IPS-NIHi11 (cell line): ENCODE results near the gene AMBRA1.

Experiments used
- DNase-seq: peaks from one replicate; pipeline ENCODE4 v3.0.0; 2012; ENCODE audit warnings: mixed read lengths, low spot score

Gene AMBRA1

GRCh38 chr11:46437122-46437689 lies 156.6 kb downstream of the AMBRA1 start:
- DNase-seq = no peak

GRCh38 chr11:46436113-46436512 lies 157.7 kb downstream of the AMBRA1 start:
- no peak for DNase-seq

- DNase-seq = no peak
Observed at GRCh38 chr11:46435679-46436078, 158.1 kb downstream of the AMBRA1 start.

- DNase-seq = no peak
Observed at GRCh38 chr11:46431211-46431610, 162.6 kb downstream of the AMBRA1 start.

- no peak for DNase-seq
Observed at GRCh38 chr11:46429717-46430116, 164.1 kb downstream of the AMBRA1 start.

GRCh38 chr11:46427364-46427763 lies 166.5 kb downstream of the AMBRA1 start:
- no peak for DNase-seq

- DNase-seq = no peak
Observed at GRCh38 chr11:46426233-46426991, 167.4 kb downstream of the AMBRA1 start.

- no peak for DNase-seq
Observed at GRCh38 chr11:46422588-46422987, 171.2 kb downstream of the AMBRA1 start.

- no peak for DNase-seq
Observed at GRCh38 chr11:46421257-46421880, 172.5 kb downstream of the AMBRA1 start.

- DNase-seq = no peak
Observed at GRCh38 chr11:46420513-46420912, 173.3 kb downstream of the AMBRA1 start.

- DNase-seq = peak; percentile 44
Observed at GRCh38 chr11:46418751-46419150, 175.1 kb downstream of the AMBRA1 start.

GRCh38 chr11:46417711-46418110 lies 176.1 kb downstream of the AMBRA1 start:
- peak; percentile 26 for DNase-seq

- no peak for DNase-seq
Observed at GRCh38 chr11:46414879-46415278, 178.9 kb downstream of the AMBRA1 start.

GRCh38 chr11:46414466-46414796 lies 179.4 kb downstream of the AMBRA1 start:
- DNase-seq = no peak

GRCh38 chr11:46413760-46414465 lies 179.9 kb downstream of the AMBRA1 start:
- no peak for DNase-seq

- peak; percentile 69 for DNase-seq
Observed at GRCh38 chr11:46410021-46410420, 183.8 kb downstream of the AMBRA1 start.

- DNase-seq = no peak
Observed at GRCh38 chr11:46408407-46408986, 185.3 kb downstream of the AMBRA1 start.

GRCh38 chr11:46407635-46408034 lies 186.2 kb downstream of the AMBRA1 start:
- no peak for DNase-seq

- no peak for DNase-seq
Observed at GRCh38 chr11:46404476-46405017, 189.3 kb downstream of the AMBRA1 start.

- DNase-seq = no peak
Observed at GRCh38 chr11:46402957-46403902, 190.6 kb downstream of the AMBRA1 start.

- DNase-seq = no peak
Observed at GRCh38 chr11:46397526-46397925, 196.3 kb downstream of the AMBRA1 start.
